IgD-negative memory B cell (primary cell): Measurements from ENCODE around the gene AP1AR. TPM values are rescaled to one million over a fixed set of nuclear protein-coding genes. Genes with fewer than 3 reads are reported as not detected.
"Not testable (repeated sequence)": the region's sequence is repeated elsewhere in the genome, so short reads cannot be mapped to it uniquely, and the experiment has no call there.

Experiments used
- H3K27ac Mint-ChIP-seq, 3 donors: one replicate each; pipeline ENCODE4 v1.8.0; 2020 to 2022; ENCODE audit warnings: mild to moderate bottlenecking in 3 of 3, mixed read lengths in 3 of 3, moderate library complexity in 1 of 3
- H3K27me3 Mint-ChIP-seq: one replicate; pipeline ENCODE4 v1.8.0; 2021; ENCODE audit warnings: mixed read lengths
- H3K36me3 Mint-ChIP-seq: one replicate; pipeline ENCODE4 v1.8.0; 2020; ENCODE audit warnings: mild to moderate bottlenecking, mixed read lengths
- H3K4me1 Mint-ChIP-seq, 3 donors: one replicate each; pipeline ENCODE4 v1.8.0; 2020 to 2022; ENCODE audit warnings: mixed read lengths in 3 of 3, mild to moderate bottlenecking in 1 of 3
- H3K4me3 Mint-ChIP-seq, 4 donors: one replicate each; pipeline ENCODE4 v1.8.0; 2020 to 2022; ENCODE audit warnings: mild to moderate bottlenecking in 4 of 4, mixed read lengths in 4 of 4, moderate library complexity in 3 of 4
- H3K9me3 Mint-ChIP-seq, 3 donors: one replicate each; pipeline ENCODE4 v1.8.0; 2020 to 2021; ENCODE audit warnings: mixed read lengths in 3 of 3, mild to moderate bottlenecking in 1 of 3
- polyA plus RNA-seq: library from polyadenylated mRNA; unstranded; fragments of 300-500 nt; fragmentation: Illumina TruSeq; gene quantifications from one replicate; pipeline ENCODE4 v1.2.3, GENCODE V29; 2021

AP1AR gene
- polyA plus RNA-seq, result 17.4 TPM

GRCh38 chr4:112231779-112232713 is at the start of gene AP1AR:
AP1AR (plus strand) TSS chr4:112231787; CDS start chr4:112232092, 305 bp downstream.
- Mint-ChIP-seq H3K27ac (peak within 1 kb of the TSS; percentile 97 to 100 (median 99)), H3K9me3 (no peaks in the 10 kb centered on the region), H3K36me3 (no peaks in the 10 kb centered on the region), H3K27me3 (no peaks in the 10 kb centered on the region), H3K4me3 (peak within 1 kb of the TSS; percentile 94 to 100 (median 98)), H3K4me1 (peaks cover 20 to 29% (median 21%) of the 10 kb centered on the region in 3 donors)

GRCh38 chr4:112182604-112183003 is 49.0 kb upstream of the AP1AR start:
- H3K36me3 Mint-ChIP-seq, result no peaks in the 10 kb centered on the region
- no peaks in the 10 kb centered on the region for H3K4me1 Mint-ChIP-seq
- no peak overlapping the region for H3K27ac Mint-ChIP-seq
- no peaks in the 10 kb centered on the region for H3K9me3 Mint-ChIP-seq
- no peaks in the 10 kb centered on the region for H3K27me3 Mint-ChIP-seq
- H3K4me3 Mint-ChIP-seq, result no peak overlapping the region

GRCh38 chr4:112183252-112183651 is 48.3 kb upstream of the AP1AR start:
- H3K36me3 Mint-ChIP-seq, result no peaks in the 10 kb centered on the region
- no peaks in the 10 kb centered on the region for H3K4me1 Mint-ChIP-seq
- H3K27me3 Mint-ChIP-seq, result no peaks in the 10 kb centered on the region
- H3K9me3 Mint-ChIP-seq, result no peaks in the 10 kb centered on the region
- H3K4me3 Mint-ChIP-seq, result no peak overlapping the region
- H3K27ac Mint-ChIP-seq, result no peak overlapping the region

- Mint-ChIP-seq H3K27ac (no peak overlapping the region), H3K27me3 (no peaks in the 10 kb centered on the region), H3K9me3 (no peaks in the 10 kb centered on the region), H3K4me3 (no peak overlapping the region), H3K36me3 (no peaks in the 10 kb centered on the region), H3K4me1 (no peaks in the 10 kb centered on the region)
These were observed 47.1 kb upstream of the AP1AR start for GRCh38 chr4:112184438-112184837.

- no peaks in the 10 kb centered on the region for H3K4me1 Mint-ChIP-seq
- H3K4me3 Mint-ChIP-seq, result peak overlapping the region in 1 of 4 donors; percentile 17
- H3K27ac Mint-ChIP-seq, result no peak overlapping the region
- H3K27me3 Mint-ChIP-seq, result no peaks in the 10 kb centered on the region
- H3K9me3 Mint-ChIP-seq, result no peaks in the 10 kb centered on the region
- no peaks in the 10 kb centered on the region for H3K36me3 Mint-ChIP-seq
These were observed 46.3 kb upstream of the AP1AR start for GRCh38 chr4:112185334-112185733.

GRCh38 chr4:112185740-112186670 is 45.6 kb upstream of the AP1AR start:
- no peak overlapping the region for H3K27ac Mint-ChIP-seq
- no peaks in the 10 kb centered on the region for H3K4me1 Mint-ChIP-seq
- H3K4me3 Mint-ChIP-seq, result peak overlapping the region in 1 of 4 donors; percentile 17
- no peaks in the 10 kb centered on the region for H3K27me3 Mint-ChIP-seq
- H3K36me3 Mint-ChIP-seq, result no peaks in the 10 kb centered on the region
- H3K9me3 Mint-ChIP-seq, result no peaks in the 10 kb centered on the region

GRCh38 chr4:112189754-112190153 is 41.8 kb upstream of the AP1AR start:
- Mint-ChIP-seq H3K9me3 (no peaks in the 10 kb centered on the region), H3K4me3 (no peak overlapping the region), H3K36me3 (no peaks in the 10 kb centered on the region), H3K27ac (no peak overlapping the region), H3K4me1 (no peaks in the 10 kb centered on the region), H3K27me3 (no peaks in the 10 kb centered on the region)

- Mint-ChIP-seq H3K27me3 (no peaks in the 10 kb centered on the region), H3K27ac (no peak overlapping the region), H3K36me3 (no peaks in the 10 kb centered on the region), H3K4me1 (no peaks in the 10 kb centered on the region), H3K4me3 (no peak overlapping the region), H3K9me3 (no peaks in the 10 kb centered on the region)
These were observed 40.9 kb upstream of the AP1AR start for GRCh38 chr4:112190684-112191083.

- Mint-ChIP-seq H3K9me3 (no peaks in the 10 kb centered on the region), H3K4me3 (no peak overlapping the region), H3K27me3 (no peaks in the 10 kb centered on the region), H3K36me3 (no peaks in the 10 kb centered on the region), H3K27ac (no peak overlapping the region), H3K4me1 (no peaks in the 10 kb centered on the region)
These were observed 35.1 kb upstream of the AP1AR start for GRCh38 chr4:112196461-112196860.

- Mint-ChIP-seq H3K27ac (no peak overlapping the region), H3K4me3 (no peak overlapping the region), H3K4me1 (no peaks in the 10 kb centered on the region), H3K36me3 (no peaks in the 10 kb centered on the region), H3K27me3 (no peaks in the 10 kb centered on the region), H3K9me3 (no peaks in the 10 kb centered on the region)
These were observed 32.5 kb upstream of the AP1AR start for GRCh38 chr4:112199041-112199440.

- H3K9me3 Mint-ChIP-seq, result no peaks in the 10 kb centered on the region
- no peaks in the 10 kb centered on the region for H3K27me3 Mint-ChIP-seq
- no peaks in the 10 kb centered on the region for H3K36me3 Mint-ChIP-seq
- no peaks in the 10 kb centered on the region for H3K4me1 Mint-ChIP-seq
- peak overlapping the region in 1 of 4 donors; percentile 29 for H3K4me3 Mint-ChIP-seq
- no peak overlapping the region for H3K27ac Mint-ChIP-seq
These were observed 29.6 kb upstream of the AP1AR start for GRCh38 chr4:112201915-112202505.

- no peaks in the 10 kb centered on the region for H3K4me1 Mint-ChIP-seq
- H3K27ac Mint-ChIP-seq, result no peak overlapping the region
- H3K36me3 Mint-ChIP-seq, result no peaks in the 10 kb centered on the region
- no peaks in the 10 kb centered on the region for H3K9me3 Mint-ChIP-seq
- H3K27me3 Mint-ChIP-seq, result no peaks in the 10 kb centered on the region
- H3K4me3 Mint-ChIP-seq, result no peak overlapping the region
These were observed 28.0 kb upstream of the AP1AR start for GRCh38 chr4:112203593-112203992.

- no peaks in the 10 kb centered on the region for H3K9me3 Mint-ChIP-seq
- H3K36me3 Mint-ChIP-seq, result no peaks in the 10 kb centered on the region
- no peak overlapping the region for H3K4me3 Mint-ChIP-seq
- no peaks in the 10 kb centered on the region for H3K27me3 Mint-ChIP-seq
- no peak overlapping the region for H3K27ac Mint-ChIP-seq
- no peaks in the 10 kb centered on the region for H3K4me1 Mint-ChIP-seq
These were observed 25.2 kb upstream of the AP1AR start for GRCh38 chr4:112206431-112206830.

GRCh38 chr4:112208137-112209095 is 23.2 kb upstream of the AP1AR start:
- not testable (repeated sequence) for H3K9me3 Mint-ChIP-seq, H3K4me1 Mint-ChIP-seq, H3K27ac Mint-ChIP-seq, H3K36me3 Mint-ChIP-seq, H3K27me3 Mint-ChIP-seq, H3K4me3 Mint-ChIP-seq
